Muscle layer of colon (tissue), 2 donors: ENCODE results near the gene NLGN2.

Source experiments
- H3K27ac ChIP-seq: one replicate; pipeline ENCODE4 v1.7.0; 2013; ENCODE audit warnings: low read depth, mild to moderate bottlenecking, low read length, moderate library complexity
- H3K27me3 ChIP-seq, 2 donors: one replicate each; pipeline ENCODE4 v1.7.0; 2013; ENCODE audit warnings: low read length in 2 of 2, mild to moderate bottlenecking in 2 of 2; ENCODE audit not compliant: insufficient read depth in 2 of 2, control insufficient read depth in 1 of 2
- H3K36me3 ChIP-seq: one replicate; pipeline ENCODE4 v1.7.0; 2013; ENCODE audit warnings: mild to moderate bottlenecking, low read length; ENCODE audit not compliant: insufficient read depth
- H3K4me1 ChIP-seq: one replicate; pipeline ENCODE4 v1.7.0; 2013; ENCODE audit warnings: mild to moderate bottlenecking, low read length; ENCODE audit not compliant: insufficient read depth
- H3K4me3 ChIP-seq, 2 donors: one replicate each; pipeline ENCODE4 v1.7.0; 2013; ENCODE audit warnings: low read length in 2 of 2, low read depth in 1 of 2, mild to moderate bottlenecking in 1 of 2, moderate library complexity in 1 of 2
- H3K9ac ChIP-seq: one replicate; pipeline ENCODE4 v1.7.0; 2013; ENCODE audit warnings: low read length
- H3K9me3 ChIP-seq: one replicate; pipeline ENCODE4 v1.7.0; 2013; ENCODE audit warnings: mild to moderate bottlenecking, low read length
- donor health status: abdominal sarcoma.
- donor health status: Adenocarcinoma of cecum.

The NLGN2 gene

DNA sequence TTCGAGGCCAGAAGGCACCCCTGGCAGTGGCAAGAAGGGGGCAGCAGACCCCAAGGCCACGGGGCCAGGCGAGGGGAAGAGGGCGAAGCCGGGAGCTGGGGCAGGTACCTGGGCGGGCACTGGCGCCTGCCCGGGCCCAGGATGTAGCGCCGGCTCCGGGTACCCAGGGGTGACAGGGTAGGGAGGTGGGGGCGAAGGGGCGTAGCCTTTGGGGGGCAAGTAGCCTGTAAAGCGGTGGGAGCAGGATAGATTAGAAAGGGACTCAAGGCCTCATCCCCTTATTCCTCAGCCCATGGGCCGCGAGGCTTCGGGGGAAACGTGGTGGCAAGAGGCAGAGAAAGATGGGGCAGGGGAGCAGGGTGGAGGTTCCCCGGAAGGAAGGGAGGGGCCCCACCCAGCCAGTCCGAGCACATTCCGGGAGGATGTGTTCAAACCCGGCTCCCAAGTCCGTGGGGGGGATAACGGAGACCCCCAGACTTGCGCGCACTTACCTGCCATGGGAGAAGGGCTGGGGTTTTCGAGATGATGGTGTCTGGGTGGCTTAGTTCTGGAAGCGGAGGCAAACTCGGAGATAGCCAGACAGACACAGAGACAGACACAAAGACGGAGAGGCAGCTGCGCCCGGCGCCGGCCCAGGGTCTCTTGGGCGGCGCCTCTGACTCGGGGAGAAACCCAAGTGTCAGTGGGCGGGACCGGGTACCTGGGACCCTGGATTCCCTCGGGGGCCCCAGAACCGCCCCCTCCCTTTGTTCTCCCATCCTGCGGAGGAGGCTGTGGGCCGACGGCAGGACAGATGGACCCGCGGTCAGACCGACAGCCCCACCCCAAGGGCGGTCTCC, 13.8 kb upstream of the NLGN2 start:
- H3K4me3 ChIP-seq = peak overlapping the region; percentile 86 to 91
- peak overlapping the region; percentile 68 for H3K9ac ChIP-seq
- H3K27me3 ChIP-seq = no peaks in the 10 kb centered on the region
- H3K4me1 ChIP-seq = peaks cover 8% of the 10 kb centered on the region
- peak overlapping the region; percentile 77 for H3K27ac ChIP-seq
- H3K36me3 ChIP-seq = peaks cover 6% of the 10 kb centered on the region
- H3K9me3 ChIP-seq = no peaks in the 10 kb centered on the region

DNA sequence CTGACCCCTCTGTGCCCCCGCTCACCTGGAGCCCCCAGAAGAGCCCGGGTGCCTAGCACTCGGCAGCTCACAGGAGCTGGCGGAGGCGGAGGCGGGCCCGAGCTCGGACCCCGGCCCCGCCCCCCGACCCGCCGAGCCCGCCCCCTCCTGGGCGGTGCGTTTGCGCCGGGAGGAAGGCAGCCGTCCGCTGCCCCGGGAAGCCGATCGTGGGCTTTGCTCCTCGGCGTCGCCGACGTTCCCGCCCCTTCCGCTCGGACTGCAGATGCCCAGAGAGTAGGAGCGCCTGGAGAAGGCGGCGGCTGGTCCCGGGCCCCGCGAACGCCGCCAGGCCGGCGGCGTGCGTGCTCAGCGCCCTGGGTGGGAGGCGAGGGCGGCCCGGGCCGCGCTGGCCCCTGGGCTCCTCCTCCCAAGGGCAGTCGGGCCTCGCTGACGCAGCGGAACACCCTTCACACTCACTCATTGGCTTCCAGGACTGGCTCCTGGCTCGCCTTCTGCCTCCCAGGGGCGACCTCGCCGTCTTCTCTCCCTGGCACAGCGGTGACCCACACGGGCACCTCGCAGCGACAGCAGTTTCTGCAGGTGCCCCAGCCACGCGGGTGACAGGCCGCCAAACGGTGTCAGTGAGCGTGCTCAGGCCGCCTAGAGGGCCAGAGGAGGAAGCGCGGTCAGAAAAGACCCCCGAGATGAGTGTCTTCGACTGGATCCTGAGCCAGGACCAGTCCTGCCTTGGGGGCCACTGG, 13.0 kb upstream of the NLGN2 start, which contains the start of gene PLSCR3:
Gene PLSCR3 (minus strand): TSS at position 74 of the 740 bp plus-strand sequence. CDS start 415 bp downstream, outside the sequence.
- H3K4me1 ChIP-seq = peaks cover 8% of the 10 kb centered on the region
- H3K27me3 ChIP-seq = no peaks in the 10 kb centered on the region
- H3K36me3 ChIP-seq = peaks cover 6% of the 10 kb centered on the region
- H3K4me3 ChIP-seq = peak within 1 kb of the TSS; percentile 86 to 91
- H3K9me3 ChIP-seq = no peaks in the 10 kb centered on the region
- H3K9ac ChIP-seq = peak within 1 kb of the TSS; percentile 68
- peak within 1 kb of the TSS; percentile 77 for H3K27ac ChIP-seq

DNA sequence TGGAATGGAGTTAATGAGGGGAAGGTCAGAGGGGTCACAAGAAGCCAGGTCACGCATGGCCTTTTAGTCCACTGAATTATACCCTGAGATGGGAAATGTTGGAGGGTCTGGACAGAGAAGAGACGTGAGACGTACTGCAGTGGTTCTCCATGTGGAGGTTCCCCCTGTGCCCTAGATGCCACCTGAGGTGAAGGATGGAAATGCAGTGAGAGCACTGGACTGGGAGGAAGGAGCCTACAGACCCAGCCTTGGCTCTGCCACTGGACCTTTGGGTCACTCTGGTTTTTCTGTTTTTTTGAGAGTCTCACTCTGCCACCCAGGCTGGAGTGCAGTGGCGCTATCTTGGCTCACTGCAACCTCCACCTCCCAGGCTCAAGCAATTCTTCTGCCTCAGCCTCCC, 11.5 kb upstream of the NLGN2 start:
- H3K4me3 ChIP-seq = no peak overlapping the region
- H3K4me1 ChIP-seq = peaks cover 8% of the 10 kb centered on the region
- no peaks in the 10 kb centered on the region for H3K27me3 ChIP-seq
- H3K36me3 ChIP-seq = peaks cover 6% of the 10 kb centered on the region
- no peak overlapping the region for H3K27ac ChIP-seq
- H3K9ac ChIP-seq = no peak overlapping the region
- no peaks in the 10 kb centered on the region for H3K9me3 ChIP-seq

DNA sequence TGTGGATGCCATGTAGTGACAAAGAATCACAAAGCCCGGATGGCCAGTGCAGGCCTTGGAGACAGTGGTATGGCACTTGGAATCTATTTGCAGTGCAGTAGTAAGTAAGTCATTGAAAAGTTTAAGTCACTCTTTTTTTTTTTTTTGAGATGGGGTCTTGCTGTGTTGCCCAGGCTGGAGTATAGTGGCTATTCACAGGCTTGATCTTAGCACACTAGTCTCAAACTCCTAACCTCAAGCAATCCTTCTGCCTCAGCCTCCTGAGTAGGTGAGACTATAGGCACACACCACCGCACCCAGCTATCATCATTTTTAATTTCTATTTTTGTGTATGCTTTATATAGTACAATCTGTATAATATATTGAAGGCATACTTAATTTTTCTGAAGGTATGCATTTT, 9.0 kb upstream of the NLGN2 start:
- Histone ChIP-seq H3K9ac (no peak overlapping the region), H3K27me3 (no peaks in the 10 kb centered on the region), H3K9me3 (no peaks in the 10 kb centered on the region)

DNA sequence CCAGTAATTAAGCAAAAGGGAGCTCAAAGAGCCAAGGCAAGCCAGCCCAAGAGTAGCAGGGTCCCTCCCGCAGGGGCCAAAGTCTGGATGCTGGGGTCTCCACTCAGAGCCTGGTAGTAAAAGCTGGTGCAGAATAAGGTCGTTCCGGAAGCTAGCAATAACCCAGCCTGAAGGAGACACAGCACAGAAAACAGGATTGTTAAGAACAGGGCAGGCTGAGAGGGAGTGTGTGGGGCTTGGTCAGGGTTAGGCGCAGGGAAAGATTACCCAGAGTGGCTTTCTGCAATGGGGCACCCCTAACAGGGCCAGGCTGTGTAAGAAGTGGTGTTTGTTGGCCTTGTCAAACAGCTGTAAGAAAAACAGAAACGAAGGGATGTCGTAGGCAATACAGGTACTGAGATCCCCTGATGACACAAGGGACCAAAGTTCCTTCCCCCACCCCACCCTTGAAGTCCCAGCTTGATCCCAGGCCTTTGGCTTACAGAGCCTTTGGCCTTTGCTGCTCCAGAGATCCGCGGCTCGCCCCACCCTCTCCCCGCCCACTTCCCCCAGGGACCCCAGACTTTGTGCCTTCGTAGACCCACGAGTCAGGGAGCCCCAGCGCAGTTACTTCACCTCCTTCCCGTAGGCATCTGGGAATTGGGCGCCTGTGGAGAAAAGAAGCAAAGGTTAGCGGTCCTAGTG, 4.5 kb upstream of the NLGN2 start:
- Histone ChIP-seq H3K27me3 (no peaks in the 10 kb centered on the region), H3K4me3 (peak overlapping the region; percentile 71 to 82)

More for the DNA sequence above, 9.0 kb upstream of the NLGN2 start:
- H3K36me3 ChIP-seq = no peaks in the 10 kb centered on the region
- H3K4me3 ChIP-seq = no peak overlapping the region
- H3K4me1 ChIP-seq = peaks cover 10% of the 10 kb centered on the region
- H3K27ac ChIP-seq = no peak overlapping the region

DNA sequence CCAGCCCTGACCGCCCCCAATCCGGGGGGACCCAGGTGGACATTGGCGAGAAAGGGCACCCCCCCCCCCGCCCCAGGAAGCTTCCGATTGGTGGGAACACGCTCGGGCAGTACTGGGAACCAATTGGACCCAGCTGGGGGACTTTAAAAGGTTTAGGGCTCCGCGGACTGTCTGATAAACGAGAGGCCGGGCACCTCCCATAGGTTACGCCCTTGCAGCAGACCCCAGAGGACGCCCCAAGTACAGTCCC, 4.0 kb upstream of the NLGN2 start:
- Histone ChIP-seq H3K4me1 (peaks cover 15% of the 10 kb centered on the region), H3K27ac (peak overlapping the region; percentile 93), H3K36me3 (no peaks in the 10 kb centered on the region), H3K27me3 (no peaks in the 10 kb centered on the region), H3K4me3 (peak overlapping the region; percentile 71 to 82), H3K9ac (peak overlapping the region; percentile 56), H3K9me3 (no peaks in the 10 kb centered on the region)

More for the DNA sequence above, 4.5 kb upstream of the NLGN2 start:
- Histone ChIP-seq H3K36me3 (no peaks in the 10 kb centered on the region), H3K9me3 (no peaks in the 10 kb centered on the region), H3K9ac (peak overlapping the region; percentile 56), H3K4me1 (peaks cover 15% of the 10 kb centered on the region), H3K27ac (peak overlapping the region; percentile 93)

DNA sequence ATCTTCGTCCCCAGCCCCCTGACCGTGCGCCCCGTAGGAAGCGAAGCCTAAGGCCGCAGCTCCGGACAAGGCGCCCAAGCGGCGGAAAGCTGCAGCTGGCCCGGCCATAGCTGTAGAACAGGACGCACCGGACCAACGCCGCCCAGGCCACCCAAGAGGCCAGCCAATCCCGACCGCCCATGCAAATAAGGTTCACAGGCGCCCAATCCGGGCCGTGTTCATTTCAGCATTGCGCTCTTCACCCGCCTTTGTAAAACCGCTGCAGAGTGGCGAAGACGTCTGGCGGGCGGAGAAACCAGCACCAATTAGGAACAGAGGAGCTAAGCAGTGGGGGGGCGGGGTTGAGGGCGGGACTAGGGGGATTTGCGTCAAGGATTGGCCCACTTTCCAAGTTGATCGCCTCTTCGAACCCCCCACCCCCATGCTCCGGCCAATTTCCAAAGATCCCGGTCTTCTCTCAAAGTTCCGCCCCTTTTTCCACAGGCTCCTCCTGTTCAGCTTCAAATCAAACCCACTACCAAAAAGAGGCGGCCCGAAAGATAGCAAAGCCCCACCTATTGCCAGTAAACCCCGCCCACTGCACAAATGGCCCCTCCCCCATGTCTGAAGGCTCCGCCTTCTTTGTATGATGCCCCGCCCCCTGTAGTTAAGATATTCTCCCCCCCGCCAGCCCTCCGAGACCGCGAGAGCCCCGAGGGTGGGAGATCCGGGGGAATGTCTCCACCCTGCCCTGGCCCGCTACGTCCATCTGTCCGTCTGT, 3.5 kb upstream of the NLGN2 start, which contains the start of gene TMEM256:
Gene TMEM256 (minus strand): TSS at position 121 of the 760 bp plus-strand sequence. CDS start 13 bp downstream, at position 108.
- H3K36me3 ChIP-seq = no peaks in the 10 kb centered on the region
- no peaks in the 10 kb centered on the region for H3K27me3 ChIP-seq
- H3K27ac ChIP-seq = peak within 1 kb of the TSS; percentile 93
- no peaks in the 10 kb centered on the region for H3K9me3 ChIP-seq
- peaks cover 15% of the 10 kb centered on the region for H3K4me1 ChIP-seq
- peak within 1 kb of the TSS; percentile 57 for H3K9ac ChIP-seq
- peak within 1 kb of the TSS; percentile 77 to 82 for H3K4me3 ChIP-seq

DNA sequence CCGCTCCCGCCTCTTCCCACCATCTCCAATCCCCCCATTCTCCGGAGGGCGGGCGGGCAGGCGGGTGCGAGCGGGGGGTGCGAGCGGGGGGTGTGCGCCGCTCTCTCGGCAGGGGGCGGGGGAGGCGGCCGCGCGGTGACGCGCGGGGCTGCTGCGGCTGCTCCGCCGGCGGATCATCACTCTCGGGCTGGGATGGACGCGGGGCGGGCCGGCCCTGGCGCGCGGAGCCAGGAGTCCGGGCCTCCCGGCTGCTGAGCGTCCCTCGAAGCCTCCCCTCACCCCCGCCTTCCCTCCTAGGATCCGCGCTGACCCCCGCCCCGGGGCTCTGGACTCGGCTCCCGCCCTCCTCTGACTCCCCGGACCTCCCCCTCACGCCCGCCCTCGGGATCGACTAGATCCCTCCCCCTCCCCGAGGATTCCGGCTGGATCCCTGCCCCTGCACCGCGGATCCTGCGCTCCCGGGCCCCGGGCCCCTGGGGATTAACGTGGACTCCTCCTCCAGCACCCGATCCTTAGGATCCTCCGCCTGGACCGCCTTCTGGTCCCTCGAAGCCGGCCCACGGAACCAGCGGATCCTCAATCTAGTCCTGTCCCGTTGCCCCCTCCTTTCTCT, 2.8 kb upstream of the NLGN2 start:
- H3K27me3 ChIP-seq = no peaks in the 10 kb centered on the region
- H3K9ac ChIP-seq = peak overlapping the region; percentile 57
- H3K4me1 ChIP-seq = peaks cover 15% of the 10 kb centered on the region
- peak overlapping the region; percentile 45 for H3K27ac ChIP-seq
- peak overlapping the region; percentile 71 to 77 for H3K4me3 ChIP-seq
- no peaks in the 10 kb centered on the region for H3K36me3 ChIP-seq
- H3K9me3 ChIP-seq = no peaks in the 10 kb centered on the region

DNA sequence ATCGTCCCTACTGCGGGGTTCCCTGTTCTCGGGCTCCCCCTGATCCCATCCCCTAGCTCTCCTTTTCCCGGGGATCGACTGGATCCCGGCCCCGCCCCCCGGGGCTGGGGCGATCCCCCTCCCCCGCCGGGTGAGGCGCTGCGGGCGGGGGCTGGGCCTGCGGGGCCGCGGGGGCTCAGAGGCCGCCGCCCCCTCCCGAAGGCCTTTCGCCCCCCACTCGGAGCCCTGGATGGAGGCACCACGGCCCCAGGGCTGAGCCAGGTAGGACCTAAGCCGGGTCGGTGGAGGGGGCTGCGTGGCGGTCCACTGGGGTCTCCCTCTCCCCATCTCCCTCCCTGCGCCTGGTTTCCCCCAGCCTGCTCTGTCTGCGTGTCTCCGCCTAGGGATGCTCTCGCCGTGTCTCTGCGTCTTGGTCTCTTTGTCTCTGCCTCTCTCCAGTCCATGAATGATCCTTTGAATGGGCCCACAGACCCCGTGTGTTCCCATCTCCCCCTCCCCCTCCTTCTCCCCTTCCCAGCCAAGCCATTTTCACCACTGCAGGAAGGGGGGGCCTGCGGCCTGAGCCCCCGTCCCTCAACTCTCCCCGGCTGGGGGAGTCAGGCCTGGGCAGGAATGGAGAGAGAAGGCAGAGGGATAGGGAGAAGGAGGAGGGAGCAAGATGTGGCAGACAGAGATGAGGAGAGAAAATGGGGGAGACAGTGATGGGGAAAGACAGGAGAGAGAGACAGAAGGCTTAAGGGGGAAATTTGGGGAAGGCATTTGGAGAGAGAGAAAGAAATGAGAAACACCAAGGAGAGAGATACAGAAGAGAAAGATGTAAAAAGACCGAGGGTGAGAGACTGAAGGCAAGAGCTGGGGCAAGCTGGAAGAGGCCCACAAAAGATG, 2.1 kb upstream of the NLGN2 start:
- no peaks in the 10 kb centered on the region for H3K27me3 ChIP-seq
- peak overlapping the region; percentile 57 for H3K9ac ChIP-seq
- H3K9me3 ChIP-seq = no peaks in the 10 kb centered on the region
- peak overlapping the region; percentile 71 to 77 for H3K4me3 ChIP-seq
- peaks cover 15% of the 10 kb centered on the region for H3K4me1 ChIP-seq
- no peaks in the 10 kb centered on the region for H3K36me3 ChIP-seq
- peak overlapping the region; percentile 45 for H3K27ac ChIP-seq
